Stimulated activated CD8-positive, alpha-beta memory T cell treated with anti-CD3 and anti-CD28 coated beads, Interleukin-4, amount 100 ng/mL, for 1 hour (primary cell): ENCODE measurements around the gene PRDM15.
A peak's percentile ranks its signal among the peaks of the same experiment; 100 is the strongest.

ENCODE experiments used
- DNase-seq, 2 donors: peaks; one replicate each; pipeline ENCODE4 v3.0.0-alpha.2; 2020; ENCODE audit warnings: low read depth in 2 of 2, low spot score in 1 of 2

The PRDM15 gene

GRCh38 chr21:41783476-41784180 lies 95.5 kb downstream of the PRDM15 start:
- no peak for DNase-seq

DNA sequence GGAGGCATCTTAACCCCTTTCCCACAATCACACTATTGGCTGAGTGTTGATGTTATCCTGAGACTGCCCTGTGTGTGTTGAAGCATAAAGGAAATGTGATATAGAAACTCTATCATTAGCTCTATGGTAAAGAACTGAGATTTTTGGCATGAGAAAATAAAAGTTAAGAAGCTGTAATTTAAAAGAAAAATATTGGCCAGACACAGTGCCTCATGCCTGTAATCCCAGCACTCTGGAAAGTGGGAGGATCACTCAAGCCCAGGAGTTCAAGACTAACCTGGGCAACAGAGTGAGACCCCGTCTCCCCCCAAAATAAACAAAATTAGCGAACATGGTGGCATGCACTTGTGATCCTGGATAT lies 98.1 kb downstream of the PRDM15 start:
- no peak for DNase-seq

- DNase-seq, result no peak
Measured at GRCh38 chr21:41780337-41781049, 98.7 kb downstream of the PRDM15 start.

- DNase-seq, result no peak
Measured at GRCh38 chr21:41779659-41780058, 99.5 kb downstream of the PRDM15 start.

GRCh38 chr21:41778930-41779600 lies 100.1 kb downstream of the PRDM15 start:
- no peak for DNase-seq

- no peak for DNase-seq
Measured at GRCh38 chr21:41777951-41778815, 101.0 kb downstream of the PRDM15 start.

GRCh38 chr21:41776778-41777177 lies 102.4 kb downstream of the PRDM15 start:
- no peak for DNase-seq

GRCh38 chr21:41775149-41775472 lies 104.0 kb downstream of the PRDM15 start:
- DNase-seq, result no peak

GRCh38 chr21:41774467-41775148 lies 104.5 kb downstream of the PRDM15 start:
- DNase-seq, result no peak

DNA sequence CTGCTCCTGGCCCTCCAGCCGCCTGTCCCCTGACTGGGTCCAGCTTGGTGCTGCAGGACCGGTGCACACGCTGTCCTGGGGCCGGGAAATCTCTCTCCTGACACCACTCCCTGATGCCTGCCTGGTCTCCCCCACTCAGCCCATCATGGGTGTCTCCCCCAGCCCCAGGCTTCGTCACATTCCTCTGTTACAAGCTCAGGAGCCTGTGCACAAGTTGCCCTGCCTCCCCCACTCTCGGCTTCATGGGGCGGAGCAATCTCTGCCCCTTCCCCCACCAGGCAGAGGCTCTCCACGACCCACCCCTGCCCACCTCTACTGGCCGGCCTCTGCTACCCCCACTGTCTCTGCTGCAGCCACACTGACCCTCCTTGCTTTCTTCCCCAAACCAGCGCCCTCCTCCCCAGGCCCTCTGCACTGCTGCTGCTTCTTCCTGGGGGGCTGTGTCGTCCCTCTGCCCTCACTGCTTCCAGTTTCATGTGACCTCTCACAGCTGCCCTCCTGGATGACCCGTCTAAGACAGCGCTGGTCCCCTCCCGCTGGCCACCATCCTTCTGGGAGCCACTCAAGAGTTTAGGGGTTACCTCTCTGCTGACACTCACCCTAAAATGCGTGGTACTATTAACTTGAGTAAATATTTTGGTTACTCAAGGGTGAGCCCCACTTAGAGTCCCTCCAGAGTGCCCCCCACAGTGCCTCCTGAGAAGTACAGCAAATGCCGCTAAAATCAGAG lies 106.6 kb downstream of the PRDM15 start:
- no peak for DNase-seq

- no peak for DNase-seq
Measured at GRCh38 chr21:41771625-41771945, 107.6 kb downstream of the PRDM15 start.

DNA sequence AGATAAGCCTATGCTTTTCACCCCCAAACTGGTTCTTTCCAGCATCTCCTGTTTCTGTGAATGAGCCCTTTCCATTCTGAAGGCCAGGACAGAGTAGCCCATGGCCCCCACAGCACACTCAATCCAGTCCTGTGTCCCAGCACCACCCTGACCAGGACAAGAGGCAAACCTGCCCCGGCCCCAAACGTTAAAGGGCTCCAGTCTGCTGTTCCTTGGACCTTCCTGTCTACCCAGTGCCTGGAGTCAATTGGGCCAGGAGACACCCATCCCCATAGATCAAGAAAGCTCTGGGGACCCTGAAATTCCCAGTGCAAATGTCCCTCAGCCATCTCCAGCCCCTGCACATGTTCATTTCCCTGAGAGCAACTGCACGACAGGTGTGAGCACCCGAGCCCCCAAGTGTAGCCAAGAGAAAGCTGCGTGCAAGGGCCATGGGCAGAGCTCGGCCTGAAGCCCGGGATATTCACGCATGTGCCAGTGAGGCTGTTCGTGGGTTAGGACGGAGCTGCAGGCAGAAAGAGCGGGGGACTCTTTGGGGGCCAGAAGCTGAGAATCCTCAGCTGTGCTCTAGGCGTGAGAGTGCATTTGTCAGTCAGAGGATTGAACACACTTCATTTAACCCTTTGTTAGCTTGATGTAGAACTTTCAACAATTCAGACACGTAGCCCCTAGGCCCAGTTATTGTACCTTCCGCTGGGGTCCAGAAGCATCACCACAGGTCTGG lies 108.1 kb downstream of the PRDM15 start:
- DNase-seq, result no peak

DNA sequence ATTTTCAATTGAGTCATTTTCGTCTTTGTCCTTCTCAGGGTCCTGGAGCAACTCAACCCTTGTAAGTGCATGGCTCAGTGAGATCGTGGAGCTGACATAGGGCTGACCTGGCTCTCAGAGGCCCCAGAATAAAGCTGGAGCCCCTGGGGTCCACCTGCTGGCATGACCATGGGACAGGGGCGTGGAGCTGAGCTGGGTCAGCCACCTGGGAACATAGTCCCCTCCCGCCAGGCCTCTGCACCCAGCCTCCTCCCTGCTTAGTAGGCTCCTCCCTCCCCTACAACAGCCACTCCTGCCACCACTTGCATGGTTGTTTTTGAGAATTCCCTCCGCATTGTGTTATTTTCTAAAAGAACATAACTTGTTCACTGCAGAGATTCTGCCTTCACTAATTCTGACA lies 109.2 kb downstream of the PRDM15 start:
- no peak for DNase-seq

- no peak for DNase-seq
Measured at GRCh38 chr21:41769521-41769920, 109.6 kb downstream of the PRDM15 start.

DNA sequence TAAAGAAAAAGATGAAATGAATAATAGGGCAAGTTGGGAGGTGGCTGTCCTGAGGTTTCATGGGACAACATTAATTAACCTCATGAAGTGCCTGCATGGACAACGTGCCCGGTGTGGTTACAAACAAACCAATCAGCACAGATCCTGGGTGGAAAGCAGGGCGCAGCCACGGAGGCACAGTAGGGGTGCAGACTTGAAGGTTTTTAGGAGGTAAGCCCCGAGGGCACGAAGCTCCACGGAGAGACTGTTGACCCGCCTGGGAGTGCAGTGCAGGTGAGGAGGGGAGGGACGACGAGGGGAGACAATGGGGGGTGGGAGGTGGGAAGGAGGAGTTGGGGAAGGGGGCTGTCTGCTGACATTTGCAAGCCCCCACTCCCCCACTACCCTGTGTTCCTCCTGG lies 110.0 kb downstream of the PRDM15 start:
- no peak for DNase-seq

- no peak for DNase-seq
Measured at GRCh38 chr21:41768437-41769042, 110.6 kb downstream of the PRDM15 start.

DNA sequence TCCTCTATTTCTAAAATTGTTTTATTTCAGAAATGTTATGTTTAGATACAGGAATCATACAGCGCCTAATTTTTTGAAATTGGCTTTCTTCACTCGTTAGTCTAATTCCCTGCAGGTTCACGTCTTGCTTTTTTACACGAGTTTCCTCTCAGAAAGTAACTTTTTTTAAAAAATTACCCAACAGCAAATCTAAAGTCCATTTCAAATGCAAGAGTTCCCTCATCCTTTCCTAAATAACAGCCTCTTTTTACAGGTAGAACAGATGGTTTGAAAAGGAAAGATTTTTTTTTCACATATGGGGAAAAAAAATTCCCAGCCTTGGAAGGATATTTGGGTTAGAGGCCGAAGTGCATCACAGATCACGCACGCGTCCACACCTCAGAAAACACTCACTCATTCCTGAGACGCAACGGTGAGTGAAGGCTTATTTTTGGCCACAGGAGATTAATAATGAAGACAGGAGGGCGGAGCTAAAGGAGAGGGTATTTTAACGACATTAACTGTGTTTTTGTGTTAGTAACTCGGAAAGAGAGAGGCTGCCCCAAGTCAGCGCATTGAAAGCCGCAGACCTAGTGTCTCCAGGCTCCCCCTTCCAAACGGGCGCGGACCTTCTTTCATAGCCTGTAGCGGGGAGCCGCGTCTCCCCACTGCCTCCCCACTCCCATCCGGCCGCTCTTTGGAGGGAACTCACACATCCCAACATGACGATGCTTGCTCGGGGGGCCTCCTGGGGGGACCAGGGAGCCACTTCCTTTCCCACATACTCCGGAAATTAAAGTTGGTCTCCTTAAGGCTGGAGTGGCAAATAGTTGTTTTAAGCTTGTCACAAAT lies 111.3 kb downstream of the PRDM15 start:
- DNase-seq, result no peak

DNA sequence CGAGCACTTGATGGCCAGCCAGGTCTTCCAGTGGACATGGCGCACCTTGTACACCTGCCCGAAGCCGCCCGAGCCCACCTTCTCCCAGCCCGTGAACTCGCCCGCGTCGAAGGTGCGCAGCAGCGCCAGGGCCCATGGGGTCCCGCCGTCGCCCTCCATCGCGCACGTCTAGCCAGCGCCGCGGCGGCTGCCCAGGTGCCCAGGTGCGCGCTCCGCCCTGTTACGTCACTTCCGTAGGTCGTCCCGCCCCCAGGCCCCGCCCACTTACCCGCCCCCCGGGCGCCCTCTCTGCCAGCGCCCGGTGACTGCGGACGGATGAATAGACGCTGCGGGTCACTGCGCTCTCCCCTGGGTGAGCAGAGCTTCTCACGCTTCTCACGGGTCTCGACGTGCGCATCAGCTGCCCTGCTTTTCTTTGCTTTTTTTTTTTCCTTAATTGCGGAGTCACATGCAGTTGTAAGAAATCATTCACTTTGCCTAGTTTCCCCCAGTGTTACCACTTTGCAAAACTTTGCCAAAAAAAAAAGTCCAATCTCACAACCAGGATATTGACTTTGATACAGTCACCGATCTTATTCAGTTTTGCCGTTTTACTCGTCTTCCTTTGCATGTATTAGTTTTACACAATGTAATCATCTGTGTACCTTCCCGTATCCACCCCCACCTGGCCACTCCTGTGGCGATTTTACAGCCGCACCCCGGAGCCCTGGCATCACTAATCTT lies 112.1 kb downstream of the PRDM15 start, which contains the start of gene RIPK4:
Gene RIPK4 (minus strand): TSS at position 170 of the 723 bp plus-strand sequence. CDS start 11 bp downstream, at position 159.
- peak in 1 of 2 donors; percentile 19 for DNase-seq
